Eye (tissue), 1 donor: ENCODE results near the gene CEP19.
"Not testable (repeated sequence)": the region's sequence is repeated elsewhere in the genome, so short reads cannot be mapped to it uniquely, and the experiment has no call there.

Experiments
- DNase-seq: peaks from one replicate; pipeline ENCODE4 v3.0.0-alpha.2; 2015

CEP19 gene, protein sequence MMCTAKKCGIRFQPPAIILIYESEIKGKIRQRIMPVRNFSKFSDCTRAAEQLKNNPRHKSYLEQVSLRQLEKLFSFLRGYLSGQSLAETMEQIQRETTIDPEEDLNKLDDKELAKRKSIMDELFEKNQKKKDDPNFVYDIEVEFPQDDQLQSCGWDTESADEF

DNA sequence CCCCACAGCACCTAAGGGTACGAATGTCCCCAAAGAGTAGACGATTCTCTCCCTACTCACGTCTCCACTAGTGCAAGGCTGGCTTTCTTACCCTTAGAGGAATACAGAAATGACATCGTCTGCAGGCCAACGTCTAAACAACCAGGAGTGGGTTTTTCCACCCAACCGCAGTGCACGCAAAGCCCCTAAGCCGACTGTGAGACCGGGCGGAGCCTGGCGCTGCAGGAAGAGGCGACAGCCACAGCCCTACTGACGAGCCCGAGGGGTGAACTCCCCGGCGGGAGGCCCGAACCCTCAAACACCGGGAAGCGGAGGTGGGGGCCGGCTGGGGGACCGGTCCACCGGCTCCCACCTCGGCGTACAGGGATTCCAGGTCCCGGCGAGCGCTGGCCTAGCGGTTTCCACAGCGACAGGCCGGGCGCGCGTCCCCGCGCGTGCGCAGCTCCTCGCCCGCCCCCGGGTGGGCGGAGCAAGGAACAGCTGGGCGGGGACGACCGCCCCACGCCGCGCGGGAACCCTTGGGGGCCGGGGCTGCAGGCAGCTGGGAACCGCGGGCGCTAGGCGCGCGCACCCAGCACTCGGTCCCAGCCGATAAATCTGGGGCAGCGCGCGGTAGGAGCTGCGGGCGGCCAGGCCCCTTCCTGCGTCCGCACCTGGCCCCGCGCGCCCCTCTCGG is at the start of gene CEP19, which contains the start of gene PIGX:
TSS of gene CEP19 (minus strand) at position 413 of the 676 bp plus-strand sequence. CDS start 3,593 bp downstream, outside the sequence.
TSS of gene PIGX (plus strand) at position 540 of the 676 bp plus-strand sequence.
- peak; percentile 96 for DNase-seq

- DNase-seq: no peak
Measured at GRCh38 chr3:196757876-196758739, 46.1 kb upstream of the CEP19 start.

GRCh38 chr3:196756732-196757131 is 44.7 kb upstream of the CEP19 start:
- no peak for DNase-seq

DNA sequence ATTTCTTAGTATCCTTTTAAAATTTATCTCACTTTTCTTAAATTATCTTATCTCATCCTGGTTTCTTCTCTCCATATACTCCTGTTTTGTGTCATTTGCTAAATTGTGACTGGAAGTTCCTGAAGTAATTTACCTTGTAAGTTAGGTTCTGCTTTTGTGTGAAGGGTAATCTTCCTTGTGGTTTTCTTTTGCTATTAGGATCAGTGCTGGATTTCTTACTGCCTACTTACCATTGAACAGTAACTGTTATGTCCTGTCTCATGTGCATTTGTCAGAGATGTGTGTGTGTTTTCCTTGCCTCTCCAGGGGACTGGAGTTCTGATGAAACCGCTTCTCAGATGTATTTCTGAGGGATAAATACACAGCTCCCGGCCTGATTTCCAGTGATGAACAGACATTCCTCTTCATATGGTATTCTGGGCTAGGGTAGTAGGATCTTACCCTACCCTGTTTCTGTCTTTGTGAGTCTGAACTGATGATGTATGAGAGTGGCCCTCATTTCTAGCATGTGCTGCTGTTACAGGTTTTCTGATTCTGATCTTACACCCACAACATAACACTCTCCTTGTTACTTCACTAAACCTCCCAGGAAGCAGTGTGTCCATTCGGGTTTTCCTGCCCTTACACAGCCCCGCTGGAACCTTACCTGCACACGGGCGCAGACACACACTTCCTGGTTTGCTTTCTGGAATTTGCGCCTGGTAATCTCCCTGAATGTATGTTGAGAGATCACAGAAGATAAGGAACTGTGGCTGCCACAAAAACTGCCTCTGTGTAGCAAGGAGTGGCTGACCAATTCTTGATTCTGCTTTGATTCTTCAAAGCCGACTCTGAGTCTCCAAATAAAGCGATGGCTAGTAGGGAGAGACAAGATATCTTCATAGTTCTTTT is 42.3 kb upstream of the CEP19 start:
- DNase-seq: no peak

DNA sequence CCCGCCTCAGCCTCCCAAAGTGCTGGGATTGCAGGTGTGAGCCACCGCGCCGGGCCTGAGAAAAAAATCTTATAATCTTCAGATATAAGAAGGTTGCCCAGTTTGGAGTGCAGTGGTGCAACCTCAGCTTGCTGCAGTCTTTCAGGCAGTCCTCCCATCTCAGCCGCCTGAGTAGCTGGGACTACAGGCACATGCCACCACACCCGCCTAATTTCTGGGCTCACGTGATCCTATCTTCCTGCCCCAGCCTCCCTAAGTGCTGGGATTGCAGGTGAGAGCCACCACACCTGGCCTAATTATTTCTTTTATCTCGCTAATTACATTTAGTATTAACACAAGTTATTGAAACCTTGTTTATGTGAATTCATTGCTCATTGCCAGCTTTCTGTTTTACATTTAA is 41.2 kb upstream of the CEP19 start:
- DNase-seq: no peak

DNA sequence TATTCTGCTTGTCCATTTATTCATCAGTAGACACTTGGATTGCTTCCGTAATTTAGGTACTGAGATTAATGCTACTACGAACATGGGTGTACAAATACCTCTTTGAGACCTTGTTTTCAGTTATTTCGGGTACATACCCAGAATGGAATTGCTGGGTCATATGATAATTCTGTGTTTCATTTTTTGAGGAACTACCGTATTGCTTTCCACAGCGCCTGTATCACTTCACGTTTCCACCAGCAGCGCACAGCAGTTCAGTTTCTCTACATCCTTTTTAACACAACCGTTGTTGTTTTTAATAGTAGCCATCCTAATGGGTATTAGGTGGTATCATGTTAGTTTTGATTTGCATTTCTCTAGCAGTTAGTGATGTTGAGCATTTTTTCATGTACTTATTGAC is 37.1 kb upstream of the CEP19 start:
- DNase-seq: no peak

DNA sequence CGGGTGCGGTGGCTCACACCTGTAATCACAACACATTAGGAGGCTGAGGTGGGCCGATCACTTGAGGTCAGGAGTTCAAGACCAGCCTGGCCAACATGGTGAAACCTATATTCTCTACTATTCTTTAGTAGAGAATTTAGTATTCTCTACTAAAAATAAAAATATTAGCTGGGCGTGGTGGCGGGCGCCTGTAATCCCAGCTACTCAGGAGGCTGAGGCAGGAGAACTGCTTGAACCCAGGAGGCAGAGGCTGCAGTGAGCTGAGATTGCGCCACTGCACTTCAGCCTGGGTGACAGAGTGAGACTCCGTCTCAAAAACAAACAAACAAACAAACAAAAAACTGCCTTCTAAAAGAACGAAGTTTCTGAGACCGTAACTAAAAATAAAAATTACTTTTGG is 31.5 kb upstream of the CEP19 start:
- DNase-seq: not testable (repeated sequence)

DNA sequence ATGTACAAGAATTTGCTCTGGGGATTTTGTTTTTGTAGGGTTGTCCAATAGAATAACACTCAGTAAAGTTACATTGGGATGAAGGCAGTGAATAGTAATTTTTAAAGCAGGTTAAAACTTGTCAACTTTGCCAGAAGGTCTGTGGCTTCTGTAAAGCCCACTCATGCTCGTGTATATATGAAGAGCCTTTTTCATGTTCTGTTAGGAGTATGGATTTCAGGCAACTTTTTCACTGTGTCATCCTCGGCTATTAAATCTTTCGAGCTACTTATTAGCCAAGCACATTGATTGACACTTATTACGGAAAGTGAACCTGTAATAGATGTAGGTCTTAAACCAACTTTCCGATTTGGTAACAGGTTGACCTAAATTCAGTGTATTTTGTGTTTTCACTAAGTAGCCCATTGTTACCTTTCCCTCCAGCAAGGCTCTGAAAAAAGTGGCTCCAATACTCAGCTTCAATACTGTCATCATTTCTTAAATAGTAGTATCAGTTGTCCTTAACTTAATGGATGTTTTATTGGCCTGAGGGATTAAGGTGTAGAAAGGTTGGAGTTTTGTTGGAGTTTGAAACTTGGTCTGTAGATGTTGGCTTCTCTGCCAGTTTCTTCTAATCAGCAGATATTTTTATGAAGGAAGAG is 29.3 kb upstream of the CEP19 start:
- DNase-seq: no peak

DNA sequence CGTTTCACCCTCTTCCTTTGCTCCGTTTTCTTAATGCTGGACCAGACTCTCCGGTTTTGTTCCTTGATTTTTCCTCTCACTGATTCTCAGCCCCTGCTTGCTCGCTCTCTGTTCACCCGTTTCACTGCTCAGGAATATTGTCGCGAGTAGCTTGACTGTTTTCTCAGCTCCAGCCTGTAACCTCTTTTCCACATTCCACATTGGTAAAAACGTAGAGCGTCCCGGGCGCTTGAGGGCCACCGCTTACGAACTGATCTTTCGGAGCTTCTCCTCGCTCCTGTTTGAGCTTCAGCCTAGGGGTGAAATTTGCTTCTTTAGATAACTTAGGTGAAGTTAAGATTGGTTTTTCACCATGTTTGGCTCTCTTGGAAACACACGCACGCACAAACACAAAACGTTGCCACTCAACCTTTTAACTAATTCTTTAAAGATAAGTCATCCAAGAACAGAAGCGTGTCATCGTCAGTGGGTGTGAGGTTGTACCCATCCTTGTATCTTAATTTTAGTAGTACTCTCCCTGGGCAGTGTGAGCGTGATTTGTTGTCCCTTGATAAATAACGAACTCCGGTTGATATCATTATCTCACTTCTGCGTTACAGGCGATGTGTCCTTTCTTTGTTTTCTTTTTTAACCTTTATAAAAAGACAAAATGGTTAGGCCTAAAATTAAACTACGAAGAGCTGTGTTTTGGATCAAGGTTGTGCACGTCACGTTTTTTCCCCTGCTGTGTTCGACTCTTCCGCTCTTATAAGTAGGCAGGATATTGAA is 28.6 kb upstream of the CEP19 start:
- peak; percentile 76 for DNase-seq

DNA sequence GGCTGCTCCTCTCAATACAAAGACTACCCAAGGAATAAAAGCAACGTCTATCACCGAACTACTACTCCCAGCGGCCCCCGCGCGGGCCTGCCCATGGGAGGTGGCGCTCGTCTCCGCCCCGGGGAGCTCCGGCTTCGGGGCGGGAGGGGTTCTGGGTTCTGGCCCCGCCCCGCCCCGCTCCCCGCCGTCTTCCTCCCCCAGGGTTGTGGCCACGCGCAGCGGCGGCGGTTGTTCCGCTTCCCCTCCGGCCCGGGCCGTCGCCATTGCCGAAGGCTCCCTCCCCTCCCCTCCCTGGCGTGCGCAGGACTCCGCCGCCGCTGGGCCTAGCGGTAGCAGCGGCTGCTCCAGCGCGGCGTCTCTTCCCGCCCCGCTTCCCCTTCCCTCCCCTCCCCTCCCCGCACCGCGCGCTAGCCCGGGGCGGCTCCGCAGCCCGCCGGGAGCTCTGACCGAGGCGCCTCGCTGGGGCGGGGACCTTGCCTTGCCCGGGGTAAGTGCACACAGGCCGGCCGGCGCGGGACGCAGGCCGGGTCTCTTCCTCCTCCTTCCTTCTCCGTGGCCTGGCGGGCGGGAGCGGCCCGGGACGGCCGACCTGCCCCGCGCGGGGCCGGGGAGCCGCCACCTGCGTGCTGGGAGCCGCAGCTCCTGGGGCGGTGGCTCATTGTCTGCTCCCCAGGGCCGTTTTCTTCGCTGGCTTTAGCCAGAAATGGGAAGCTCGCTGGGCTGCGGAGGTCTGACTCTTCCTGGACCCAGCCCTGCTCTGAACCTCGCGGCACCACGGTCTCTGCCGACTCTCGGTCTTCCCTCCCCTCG is 27.8 kb upstream of the CEP19 start, which contains the start of gene PAK2:
TSS of gene PAK2 (plus strand) at position 187 of the 810 bp plus-strand sequence. CDS start 42,790 bp downstream, outside the sequence.
- peak; percentile 93 for DNase-seq

GRCh38 chr3:196737655-196738054 is 25.6 kb upstream of the CEP19 start:
- DNase-seq: no peak

GRCh38 chr3:196736670-196737374 is 24.8 kb upstream of the CEP19 start:
- DNase-seq: no peak

GRCh38 chr3:196735751-196736150 is 23.7 kb upstream of the CEP19 start:
- no peak for DNase-seq

DNA sequence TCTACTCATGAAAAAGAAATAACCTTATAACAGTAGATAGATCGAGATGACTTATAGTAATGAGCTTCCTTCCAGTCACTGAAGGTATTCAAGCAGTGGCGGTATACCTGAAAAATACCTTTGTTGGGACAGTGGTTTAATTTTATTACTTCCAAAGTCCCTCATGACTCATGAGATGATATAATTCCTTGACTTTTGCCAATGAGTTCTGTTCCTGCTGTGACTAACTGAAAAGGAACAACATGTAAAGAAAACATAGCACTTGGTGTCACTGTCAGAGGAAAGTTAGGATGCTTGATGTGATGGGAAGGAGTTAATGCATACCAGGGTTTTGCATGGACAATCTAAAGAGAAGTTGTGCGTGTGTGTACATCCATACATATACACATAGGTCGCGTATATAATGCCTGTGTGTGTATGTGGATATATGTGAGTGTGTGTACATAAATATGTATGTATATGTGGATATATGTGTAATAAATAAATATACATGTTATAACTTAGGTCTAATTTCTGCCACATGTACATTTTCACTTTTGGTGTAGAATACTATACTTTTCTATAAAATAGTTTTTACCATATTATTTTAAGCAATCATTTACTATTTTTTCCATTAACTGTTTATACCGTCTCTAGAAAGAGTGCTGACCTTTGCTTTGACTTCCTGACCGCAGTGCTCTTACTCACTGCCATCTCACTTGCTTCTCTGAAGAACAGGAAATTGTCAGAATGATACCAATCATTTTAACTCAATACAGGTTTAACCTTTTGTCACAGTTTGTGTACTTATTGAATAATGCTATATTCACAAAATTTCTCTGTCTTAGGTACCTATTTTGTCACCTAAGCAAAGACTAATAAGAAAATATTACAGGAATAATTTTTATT is 15.0 kb upstream of the CEP19 start:
- no peak for DNase-seq

DNA sequence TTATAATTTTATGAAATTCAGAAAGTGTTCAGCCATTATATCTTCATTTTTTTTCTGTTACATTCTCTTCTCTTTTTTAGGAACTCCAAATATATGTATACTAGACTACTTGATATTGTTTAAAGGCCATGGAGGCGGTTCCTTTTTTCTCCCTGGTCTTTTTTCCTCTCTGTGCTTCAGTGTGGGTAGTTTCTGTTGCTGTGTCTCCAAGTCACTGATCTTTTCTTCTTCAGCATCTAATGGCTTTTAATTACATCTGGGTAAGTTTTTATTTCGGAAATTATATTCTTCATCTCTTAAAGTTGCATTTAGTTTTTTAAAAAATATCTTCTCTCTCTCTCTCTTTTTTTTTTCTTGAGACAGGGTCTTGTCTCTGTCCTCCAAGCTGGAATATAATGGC is 9.0 kb upstream of the CEP19 start:
- DNase-seq: no peak

DNA sequence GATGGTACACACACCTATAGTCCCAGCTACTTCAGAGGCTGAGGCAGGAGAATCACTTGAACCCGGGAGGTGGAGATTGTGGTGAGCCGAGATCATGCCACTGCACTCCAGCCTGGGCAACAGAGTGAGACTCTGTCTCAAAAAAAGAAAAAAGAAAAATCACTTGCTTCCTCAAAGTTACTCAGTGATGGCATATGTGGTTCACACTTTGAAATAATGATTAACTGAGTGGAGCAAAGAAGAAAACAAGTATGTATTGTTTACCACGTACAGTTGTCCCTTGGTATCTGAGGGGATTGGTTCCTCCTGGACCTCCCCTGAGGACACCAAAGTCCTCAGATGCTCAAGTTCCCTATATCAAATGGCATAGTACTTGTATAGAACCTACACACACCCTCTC is 5.1 kb upstream of the CEP19 start:
- not testable (repeated sequence) for DNase-seq

- DNase-seq: peak; percentile 88
Measured at GRCh38 chr3:196712514-196713413, 714 bp upstream of the CEP19 start.
